OCI-LY1 (cell line): Measurements from ENCODE around the gene ZNF366.

ENCODE experiments used
- CTCF ChIP-seq: fragments of 200-600 bp; sonication (generic), shearing (Covaris generic); IDR thresholded peaks from 2 replicates; pipeline ENCODE4 v1.5.1; 2017; ENCODE audit warnings: mild to moderate bottlenecking, antibody characterized with exemption, low read length, moderate library complexity, mixed read lengths
- EZH2 ChIP-seq: fragments of 200-600 bp; sonication (generic), shearing (Covaris generic); IDR thresholded peaks from 2 replicates; pipeline ENCODE4 v1.8.0; 2017; ENCODE audit warnings: borderline replicate concordance, mixed run types, mild to moderate bottlenecking, antibody characterized with exemption, low read length, moderate library complexity, mixed read lengths

- TF ChIP-seq CTCF (no peak), EZH2 (no peak)
Observed at GRCh38 chr5:72451741-72452505, 55.3 kb downstream of the ZNF366 start.
